Fibroblast of villous mesenchyme (primary cell): Measurements from ENCODE around the gene LAMC1. TPM values are rescaled to one million over a fixed set of nuclear protein-coding genes. Genes with fewer than 3 reads are reported as not detected.

Source experiments
- DNase-seq: peaks from one replicate; pipeline ENCODE4 v3.0.0-alpha.2; 2010; ENCODE audit warnings: low read depth
- H3K4me3 ChIP-seq: 2 replicates; pipeline ENCODE4 v1.5.1; 2011; ENCODE audit warnings: low read depth, mild to moderate bottlenecking, low read length
- total RNA-seq: library from RNA; depleted of rRNA; stranded (reverse); fragments of >200 nt; gene quantifications from 2 replicates; pipeline ENCODE4 v1.2.3, GENCODE V29; 2012
- TF ChIP-seq, protein P1 (sequence below): IDR thresholded peaks from 2 replicates; pipeline ENCODE4 v1.5.1; 2012; ENCODE audit warnings: low read depth, mild to moderate bottlenecking, low read length; ENCODE audit not compliant: insufficient read depth

Gene LAMC1
- total RNA-seq, 1 donor = 761 TPM

DNA sequence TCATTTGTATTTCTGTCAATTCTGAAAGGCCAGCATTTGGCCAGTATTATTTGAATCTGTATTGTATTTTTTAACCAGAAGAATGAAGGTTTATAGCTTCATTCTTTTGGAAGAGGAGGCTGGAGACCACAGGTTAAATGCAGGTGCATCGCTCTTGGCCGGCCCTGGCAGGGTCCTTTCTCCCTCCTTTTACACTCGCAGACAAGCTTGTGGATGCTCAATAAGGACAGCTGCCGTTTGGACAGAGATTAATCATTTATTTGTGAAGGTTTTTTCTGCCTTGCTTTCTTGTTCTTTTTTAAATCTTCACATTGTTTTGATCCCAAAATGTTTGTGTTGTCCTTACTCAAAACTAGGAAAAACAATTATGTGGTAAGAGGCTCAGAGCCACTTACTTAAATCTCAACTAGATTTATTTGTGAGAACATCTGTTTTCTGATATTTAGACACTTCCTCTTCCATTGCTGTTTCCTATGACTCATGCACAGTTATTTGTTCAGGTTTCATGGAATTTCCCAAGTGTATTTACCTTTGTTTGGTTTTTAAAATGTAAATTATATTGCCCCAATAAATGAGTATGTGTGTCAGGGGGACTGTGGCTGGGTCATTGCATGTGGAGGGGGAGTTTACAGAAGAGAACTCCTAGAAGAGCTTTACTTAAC lies 116.2 kb downstream of the LAMC1 start:
- H3K4me3 ChIP-seq = no peak overlapping the region
- DNase-seq = peak; percentile 81
- TF ChIP-seq, protein P1, sequence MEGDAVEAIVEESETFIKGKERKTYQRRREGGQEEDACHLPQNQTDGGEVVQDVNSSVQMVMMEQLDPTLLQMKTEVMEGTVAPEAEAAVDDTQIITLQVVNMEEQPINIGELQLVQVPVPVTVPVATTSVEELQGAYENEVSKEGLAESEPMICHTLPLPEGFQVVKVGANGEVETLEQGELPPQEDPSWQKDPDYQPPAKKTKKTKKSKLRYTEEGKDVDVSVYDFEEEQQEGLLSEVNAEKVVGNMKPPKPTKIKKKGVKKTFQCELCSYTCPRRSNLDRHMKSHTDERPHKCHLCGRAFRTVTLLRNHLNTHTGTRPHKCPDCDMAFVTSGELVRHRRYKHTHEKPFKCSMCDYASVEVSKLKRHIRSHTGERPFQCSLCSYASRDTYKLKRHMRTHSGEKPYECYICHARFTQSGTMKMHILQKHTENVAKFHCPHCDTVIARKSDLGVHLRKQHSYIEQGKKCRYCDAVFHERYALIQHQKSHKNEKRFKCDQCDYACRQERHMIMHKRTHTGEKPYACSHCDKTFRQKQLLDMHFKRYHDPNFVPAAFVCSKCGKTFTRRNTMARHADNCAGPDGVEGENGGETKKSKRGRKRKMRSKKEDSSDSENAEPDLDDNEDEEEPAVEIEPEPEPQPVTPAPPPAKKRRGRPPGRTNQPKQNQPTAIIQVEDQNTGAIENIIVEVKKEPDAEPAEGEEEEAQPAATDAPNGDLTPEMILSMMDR = no peak

DNA sequence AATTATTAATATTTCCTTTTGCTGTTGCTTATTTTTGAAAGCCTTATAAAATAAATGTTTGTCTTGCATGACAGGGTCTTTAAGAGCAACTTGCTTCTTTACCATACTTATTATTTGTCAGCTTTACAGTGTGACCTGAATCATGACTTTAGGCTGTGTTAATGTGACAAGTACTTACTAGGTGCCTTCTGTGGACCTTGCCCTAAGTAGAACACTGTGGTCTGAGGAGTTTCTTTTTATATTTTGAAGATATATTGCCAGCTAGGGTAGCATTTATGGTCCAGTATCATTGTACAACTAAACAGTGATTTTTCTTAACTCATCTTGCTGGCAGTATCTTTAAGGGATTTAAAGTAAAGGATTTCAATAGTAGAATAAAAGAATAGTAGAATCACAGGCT lies 117.4 kb downstream of the LAMC1 start:
- TF ChIP-seq, protein P1 = no peak
- no peak for DNase-seq
- H3K4me3 ChIP-seq = no peak overlapping the region

DNA sequence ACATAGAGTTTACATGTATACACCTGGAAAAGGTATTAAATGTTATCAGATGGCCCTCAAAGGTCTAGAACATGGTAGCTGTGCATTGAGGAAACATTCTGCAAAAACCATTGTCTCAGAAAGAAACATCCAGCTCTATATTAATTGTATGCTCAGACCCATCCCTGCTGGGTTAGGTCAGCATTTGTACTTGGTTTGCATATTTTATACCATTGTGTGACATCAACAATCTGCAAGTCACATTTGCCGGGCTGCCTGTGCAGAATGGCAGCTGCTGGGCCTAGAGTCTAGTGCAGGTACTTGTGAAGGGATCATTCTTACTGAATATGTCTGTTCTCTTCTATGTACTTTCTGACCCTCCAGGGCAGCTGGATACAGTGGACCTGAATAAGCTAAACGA lies 119.0 kb downstream of the LAMC1 start:
- DNase-seq = no peak
- TF ChIP-seq, protein P1 = no peak
- no peak overlapping the region for H3K4me3 ChIP-seq

GRCh38 chr1:183143576-183144315 lies 120.5 kb downstream of the LAMC1 start:
- no peak overlapping the region for H3K4me3 ChIP-seq
- TF ChIP-seq, protein P1 = no peak
- DNase-seq = peak; percentile 42

GRCh38 chr1:183144752-183145151 lies 121.5 kb downstream of the LAMC1 start:
- no peak for DNase-seq
- no peak overlapping the region for H3K4me3 ChIP-seq
- TF ChIP-seq, protein P1 = no peak

GRCh38 chr1:183147735-183148134 lies 124.5 kb downstream of the LAMC1 start:
- no peak overlapping the region for H3K4me3 ChIP-seq
- TF ChIP-seq, protein P1 = no peak
- peak; percentile 46 for DNase-seq

DNA sequence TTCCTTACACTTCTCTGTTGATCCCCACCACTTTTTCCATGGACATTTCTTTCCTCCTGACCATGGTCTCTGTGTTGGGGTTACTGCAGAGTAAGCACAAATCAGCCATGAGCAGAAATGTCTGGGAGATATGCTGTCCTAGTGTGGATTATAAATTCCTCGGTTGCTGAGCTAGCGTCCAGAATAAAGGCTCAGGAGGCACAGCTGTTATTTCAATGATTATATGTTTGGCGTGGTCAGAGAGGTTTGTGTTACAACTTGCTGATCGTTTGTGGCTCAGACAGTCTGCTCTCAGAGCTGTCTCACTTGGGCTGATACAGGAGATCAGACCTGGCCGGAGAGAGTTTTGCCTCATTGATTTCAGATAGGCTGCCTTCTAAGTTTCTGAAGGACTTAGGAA lies 125.4 kb downstream of the LAMC1 start:
- TF ChIP-seq, protein P1 = no peak
- H3K4me3 ChIP-seq = no peak overlapping the region
- DNase-seq = peak; percentile 62
